D721Med (cell line): ENCODE data around the gene LDAH.
A peak's percentile ranks its signal among the peaks of the same experiment; 100 is the strongest.

Experiments used
- DNase-seq: peaks from one replicate; pipeline ENCODE4 v3.0.0; 2011; ENCODE audit warnings: low spot score; ENCODE audit not compliant: insufficient read length
- FAIRE-seq: peaks from 2 replicates; lab custom pipeline; 2011; peaks lifted over from hg19 to GRCh38; lab: Jason Lieb, UNC
- CTCF ChIP-seq: IDR thresholded peaks from 2 replicates; pipeline ENCODE4 v1.5.1; 2012; ENCODE audit warnings: mild to moderate bottlenecking, control low read depth; ENCODE audit not compliant: insufficient read depth; ENCODE audit errors: missing control alignments

The LDAH gene

GRCh38 chr2:20641123-20641985, 181.5 kb downstream of the LDAH start:
- FAIRE-seq (no peak), DNase-seq (no peak)
- no peak for TF ChIP-seq CTCF

GRCh38 chr2:20640411-20641122, 182.3 kb downstream of the LDAH start:
- TF ChIP-seq CTCF = no peak
- FAIRE-seq (no peak), DNase-seq (no peak)

GRCh38 chr2:20638646-20639430, 184.1 kb downstream of the LDAH start:
- FAIRE-seq (no peak), DNase-seq (no peak)
- TF ChIP-seq CTCF = no peak

- no peak for TF ChIP-seq CTCF
- DNase-seq (no peak), FAIRE-seq (no peak)
Measured at GRCh38 chr2:20638014-20638413, 184.9 kb downstream of the LDAH start.

GRCh38 chr2:20637147-20637546, 185.8 kb downstream of the LDAH start:
- no peak for FAIRE-seq
- no peak for DNase-seq
- no peak for TF ChIP-seq CTCF

GRCh38 chr2:20635675-20636584, 187.0 kb downstream of the LDAH start:
- FAIRE-seq (no peak), DNase-seq (peak; percentile 94)
- peak; percentile 93 for TF ChIP-seq CTCF
